ENCODE results near the gene CACNA1D. TPM values are rescaled to one million over a fixed set of nuclear protein-coding genes. Genes with fewer than 3 reads are reported as not detected.
A peak's percentile ranks its signal among the peaks of the same experiment; 100 is the strongest.
"Not testable (repeated sequence)": the region's sequence is repeated elsewhere in the genome, so short reads cannot be mapped to it uniquely, and the experiment has no call there.

CACNA1D gene
- polyA plus RNA-seq (2013, experiment 1 of 2; ENCODE audit: insufficient read length) = 0.31 TPM
- 0.30 TPM for polyA plus RNA-seq (2013, experiment 2 of 2; ENCODE audit: insufficient read length)

- DNase-seq = peak; percentile 20
These were observed at the start of gene CACNA1D for GRCh38 chr3:53493963-53494791. TSS of gene CACNA1D (plus strand) at chr3:53494611. CDS start at chr3:53495167, 556 bp downstream.

GRCh38 chr3:53457068-53457467, 37.3 kb upstream of the CACNA1D start:
- DNase-seq = no peak

GRCh38 chr3:53460326-53460725, 34.1 kb upstream of the CACNA1D start:
- DNase-seq = no peak

- no peak for DNase-seq
These were observed 30.0 kb upstream of the CACNA1D start for GRCh38 chr3:53464424-53464823.

- not testable (repeated sequence) for DNase-seq
These were observed 24.7 kb upstream of the CACNA1D start for GRCh38 chr3:53469758-53470157.

GRCh38 chr3:53473422-53473821, 21.0 kb upstream of the CACNA1D start:
- no peak for DNase-seq

GRCh38 chr3:53476372-53476771, 18.0 kb upstream of the CACNA1D start:
- DNase-seq = not testable (repeated sequence)

- not testable (repeated sequence) for DNase-seq
These were observed 16.7 kb upstream of the CACNA1D start for GRCh38 chr3:53477689-53478088.

- DNase-seq = no peak
These were observed 16.1 kb upstream of the CACNA1D start for GRCh38 chr3:53478166-53478830.

- no peak for DNase-seq
These were observed 15.3 kb upstream of the CACNA1D start for GRCh38 chr3:53478921-53479664.

GRCh38 chr3:53482227-53482626, 12.2 kb upstream of the CACNA1D start:
- no peak for DNase-seq

GRCh38 chr3:53483821-53484220, 10.6 kb upstream of the CACNA1D start:
- no peak for DNase-seq

- DNase-seq = no peak
These were observed 9.4 kb upstream of the CACNA1D start for GRCh38 chr3:53484984-53485383.

- DNase-seq = no peak
These were observed 8.6 kb upstream of the CACNA1D start for GRCh38 chr3:53485675-53486403.

- DNase-seq = no peak
These were observed 7.3 kb upstream of the CACNA1D start for GRCh38 chr3:53486961-53487654.

- DNase-seq = no peak
These were observed 5.0 kb upstream of the CACNA1D start for GRCh38 chr3:53489386-53489785.

GRCh38 chr3:53489787-53490458, 4.5 kb upstream of the CACNA1D start:
- no peak for DNase-seq

GRCh38 chr3:53490459-53490968, 3.9 kb upstream of the CACNA1D start:
- no peak for DNase-seq

- DNase-seq = no peak
These were observed 3.1 kb upstream of the CACNA1D start for GRCh38 chr3:53491276-53491675.

- DNase-seq = no peak
These were observed 832 bp upstream of the CACNA1D start for GRCh38 chr3:53493595-53493962.

GRCh38 chr3:53495146-53495519, 722 bp downstream of the CACNA1D start:
- no peak for DNase-seq
